Measurements from ENCODE around the gene EIF2AK2.

EIF2AK2 gene

GRCh38 chr2:37091873-37092272, 64.9 kb downstream of the EIF2AK2 start:
- no peak overlapping the region for H2BK5ac ChIP-seq (ENCODE audit: low read depth, low read length, poor library complexity, severe bottlenecking)
- H3K27ac ChIP-seq (ENCODE audit: low read length, poor library complexity, severe bottlenecking) = no peak overlapping the region
- H3K4me2 ChIP-seq (ENCODE audit: low read length, poor library complexity, severe bottlenecking) = no peak overlapping the region
- 96% methylated on average over 5 of the region's 5 CpGs for WGBS
- no peak overlapping the region for H4K8ac ChIP-seq (ENCODE audit: low read length)
- no peak overlapping the region for H2BK15ac ChIP-seq (ENCODE audit: low read depth, poor library complexity, severe bottlenecking)
- H3K27me3 ChIP-seq (ENCODE audit: control insufficient read depth in 1 of 2, insufficient read depth in 1 of 2, low read length in 2 of 2) = no peaks in the 10 kb centered on the region
- peaks cover 7% of the 10 kb centered on the region for H3K79me1 ChIP-seq (replicated peaks; ENCODE audit: low read length, poor library complexity, severe bottlenecking)
- H3K4me1 ChIP-seq (ENCODE audit: control insufficient read depth, insufficient read depth, low read depth, low read length) = no peaks in the 10 kb centered on the region
- no peak overlapping the region for H3K4me3 ChIP-seq (ENCODE audit: insufficient read depth in 1 of 2, low read depth in 1 of 2, low read length in 2 of 2)
- no peak overlapping the region for H3K18ac ChIP-seq (ENCODE audit: low read depth in 1 of 2, low read length in 2 of 2)
- H3K36me3 ChIP-seq (ENCODE audit: control insufficient read depth in 1 of 2, insufficient read depth in 2 of 2, low read depth in 1 of 2, low read length in 2 of 2) = peaks cover 12 to 79% of the 10 kb centered on the region in 2 experiments
- no peak overlapping the region for H3K23ac ChIP-seq (ENCODE audit: low read length in 2 of 2)
- H3K9ac ChIP-seq (ENCODE audit: low read length) = no peak overlapping the region
- no peak overlapping the region for H2AFZ ChIP-seq (ENCODE audit: low read depth, low read length)
- H2AK5ac ChIP-seq (ENCODE audit: low read length, severe bottlenecking) = no peak overlapping the region
- DNase-seq = no peak
- H4K91ac ChIP-seq (ENCODE audit: low read length) = no peak overlapping the region
- no peak overlapping the region for H3K14ac ChIP-seq (ENCODE audit: low read length in 2 of 2)
- no peak overlapping the region for H3K4ac ChIP-seq (ENCODE audit: low read depth in 1 of 2, low read length in 2 of 2)
- H3K9me3 ChIP-seq (ENCODE audit: control insufficient read depth, low read length) = no peaks in the 10 kb centered on the region
- no peak overlapping the region for H2BK120ac ChIP-seq (ENCODE audit: low read depth, low read length)
- H2BK12ac ChIP-seq (ENCODE audit: low read length in 2 of 2) = no peak overlapping the region

GRCh38 chr2:37090019-37090477, 66.7 kb downstream of the EIF2AK2 start:
- Histone ChIP-seq H2BK12ac (ENCODE audit: low read length in 2 of 2) (no peak overlapping the region), H3K23ac (ENCODE audit: low read length in 2 of 2) (no peak overlapping the region), H3K27me3 (ENCODE audit: control insufficient read depth in 1 of 2, insufficient read depth in 1 of 2, low read length in 2 of 2) (no peaks in the 10 kb centered on the region), H3K4me1 (ENCODE audit: control insufficient read depth, insufficient read depth, low read depth, low read length) (no peaks in the 10 kb centered on the region), H3K9ac (ENCODE audit: low read length) (no peak overlapping the region), H3K27ac (ENCODE audit: low read length, poor library complexity, severe bottlenecking) (no peak overlapping the region), H3K79me1 (replicated peaks; ENCODE audit: low read length, poor library complexity, severe bottlenecking) (peaks cover 11% of the 10 kb centered on the region), H3K4ac (ENCODE audit: low read depth in 1 of 2, low read length in 2 of 2) (no peak overlapping the region), H2BK15ac (ENCODE audit: low read depth, poor library complexity, severe bottlenecking) (no peak overlapping the region), H2BK120ac (ENCODE audit: low read depth, low read length) (no peak overlapping the region), H3K36me3 (ENCODE audit: control insufficient read depth in 1 of 2, insufficient read depth in 2 of 2, low read depth in 1 of 2, low read length in 2 of 2) (peaks cover 10 to 62% of the 10 kb centered on the region in 2 experiments), H3K9me3 (ENCODE audit: control insufficient read depth, low read length) (no peaks in the 10 kb centered on the region), H2AFZ (ENCODE audit: low read depth, low read length) (no peak overlapping the region), H4K91ac (ENCODE audit: low read length) (no peak overlapping the region), H2BK5ac (ENCODE audit: low read depth, low read length, poor library complexity, severe bottlenecking) (no peak overlapping the region), H4K8ac (ENCODE audit: low read length) (no peak overlapping the region), H3K14ac (ENCODE audit: low read length in 2 of 2) (no peak overlapping the region), H3K4me3 (ENCODE audit: insufficient read depth in 1 of 2, low read depth in 1 of 2, low read length in 2 of 2) (no peak overlapping the region), H3K18ac (ENCODE audit: low read depth in 1 of 2, low read length in 2 of 2) (no peak overlapping the region), H3K4me2 (ENCODE audit: low read length, poor library complexity, severe bottlenecking) (no peak overlapping the region), H2AK5ac (ENCODE audit: low read length, severe bottlenecking) (no peak overlapping the region)
- 100% methylated on average over 3 of the region's 4 CpGs for WGBS
- DNase-seq = no peak

- no peaks in the 10 kb centered on the region for H3K4me1 ChIP-seq (ENCODE audit: control insufficient read depth, insufficient read depth, low read depth, low read length)
- H2BK5ac ChIP-seq (ENCODE audit: low read depth, low read length, poor library complexity, severe bottlenecking) = no peak overlapping the region
- H3K36me3 ChIP-seq (ENCODE audit: control insufficient read depth in 1 of 2, insufficient read depth in 2 of 2, low read depth in 1 of 2, low read length in 2 of 2) = peaks cover 3 to 43% of the 10 kb centered on the region in 2 experiments
- H3K18ac ChIP-seq (ENCODE audit: low read depth in 1 of 2, low read length in 2 of 2) = no peak overlapping the region
- H4K8ac ChIP-seq (ENCODE audit: low read length) = peak overlapping the region; percentile 39
- H2BK120ac ChIP-seq (ENCODE audit: low read depth, low read length) = no peak overlapping the region
- H3K23ac ChIP-seq (ENCODE audit: low read length in 2 of 2) = no peak overlapping the region
- peaks cover 24% of the 10 kb centered on the region for H3K79me1 ChIP-seq (replicated peaks; ENCODE audit: low read length, poor library complexity, severe bottlenecking)
- H2BK12ac ChIP-seq (ENCODE audit: low read length in 2 of 2) = no peak overlapping the region
- no peak overlapping the region for H3K14ac ChIP-seq (ENCODE audit: low read length in 2 of 2)
- no peak overlapping the region for H2AK5ac ChIP-seq (ENCODE audit: low read length, severe bottlenecking)
- no peak overlapping the region for H4K91ac ChIP-seq (ENCODE audit: low read length)
- H3K4me2 ChIP-seq (ENCODE audit: low read length, poor library complexity, severe bottlenecking) = peak overlapping the region; percentile 12
- peak overlapping the region in 1 of 2 experiments; percentile 92 for H3K4me3 ChIP-seq (ENCODE audit: insufficient read depth in 1 of 2, low read depth in 1 of 2, low read length in 2 of 2)
- peak overlapping the region; percentile 89 for H3K9ac ChIP-seq (ENCODE audit: low read length)
- no peak overlapping the region for H2BK15ac ChIP-seq (ENCODE audit: low read depth, poor library complexity, severe bottlenecking)
- no peaks in the 10 kb centered on the region for H3K9me3 ChIP-seq (ENCODE audit: control insufficient read depth, low read length)
- peak; percentile 63 for DNase-seq
- no peaks in the 10 kb centered on the region for H3K27me3 ChIP-seq (ENCODE audit: control insufficient read depth in 1 of 2, insufficient read depth in 1 of 2, low read length in 2 of 2)
- 67% methylated on average over 1 of the region's 1 CpG for WGBS
- no peak overlapping the region for H3K4ac ChIP-seq (ENCODE audit: low read depth in 1 of 2, low read length in 2 of 2)
- no peak overlapping the region for H2AFZ ChIP-seq (ENCODE audit: low read depth, low read length)
- H3K27ac ChIP-seq (ENCODE audit: low read length, poor library complexity, severe bottlenecking) = no peak overlapping the region
Measured at GRCh38 chr2:37085731-37086147, 71.0 kb downstream of the EIF2AK2 start.

GRCh38 chr2:37084797-37085196, 72.0 kb downstream of the EIF2AK2 start:
- H3K4me1 ChIP-seq (ENCODE audit: control insufficient read depth, insufficient read depth, low read depth, low read length) = no peaks in the 10 kb centered on the region
- no peak overlapping the region for H2BK15ac ChIP-seq (ENCODE audit: low read depth, poor library complexity, severe bottlenecking)
- H4K8ac ChIP-seq (ENCODE audit: low read length) = peak overlapping the region; percentile 16
- no peak overlapping the region for H3K27ac ChIP-seq (ENCODE audit: low read length, poor library complexity, severe bottlenecking)
- no peak overlapping the region for H2BK5ac ChIP-seq (ENCODE audit: low read depth, low read length, poor library complexity, severe bottlenecking)
- H3K27me3 ChIP-seq (ENCODE audit: control insufficient read depth in 1 of 2, insufficient read depth in 1 of 2, low read length in 2 of 2) = no peaks in the 10 kb centered on the region
- H3K4me3 ChIP-seq (ENCODE audit: insufficient read depth in 1 of 2, low read depth in 1 of 2, low read length in 2 of 2) = peak overlapping the region; percentile 89 to 92
- H3K36me3 ChIP-seq (ENCODE audit: control insufficient read depth in 1 of 2, insufficient read depth in 2 of 2, low read depth in 1 of 2, low read length in 2 of 2) = peaks cover 0 to 43% of the 10 kb centered on the region in 2 experiments
- WGBS = 7% methylated on average over 7 of the region's 10 CpGs
- H3K14ac ChIP-seq (ENCODE audit: low read length in 2 of 2) = peak overlapping the region in 1 of 2 experiments; percentile 37
- no peak overlapping the region for H4K91ac ChIP-seq (ENCODE audit: low read length)
- H3K9ac ChIP-seq (ENCODE audit: low read length) = peak overlapping the region; percentile 89
- H3K9me3 ChIP-seq (ENCODE audit: control insufficient read depth, low read length) = no peaks in the 10 kb centered on the region
- peaks cover 27% of the 10 kb centered on the region for H3K79me1 ChIP-seq (replicated peaks; ENCODE audit: low read length, poor library complexity, severe bottlenecking)
- peak overlapping the region; percentile 88 for H3K4me2 ChIP-seq (ENCODE audit: low read length, poor library complexity, severe bottlenecking)
- no peak overlapping the region for H3K18ac ChIP-seq (ENCODE audit: low read depth in 1 of 2, low read length in 2 of 2)
- DNase-seq = no peak
- no peak overlapping the region for H3K23ac ChIP-seq (ENCODE audit: low read length in 2 of 2)
- H2AK5ac ChIP-seq (ENCODE audit: low read length, severe bottlenecking) = no peak overlapping the region
- H3K4ac ChIP-seq (ENCODE audit: low read depth in 1 of 2, low read length in 2 of 2) = peak overlapping the region in 1 of 2 experiments; percentile 19
- H2AFZ ChIP-seq (ENCODE audit: low read depth, low read length) = peak overlapping the region; percentile 88
- H2BK12ac ChIP-seq (ENCODE audit: low read length in 2 of 2) = no peak overlapping the region
- no peak overlapping the region for H2BK120ac ChIP-seq (ENCODE audit: low read depth, low read length)

All from mesenchymal stem cell (in vitro differentiated cells and primary cell).